ENCODE measurements around the gene TNFRSF18.

GRCh38 chr1:1194723-1195122 is 11.7 kb downstream of the TNFRSF18 start:
- no peak for TF ChIP-seq CTCF (IDR thresholded peaks at IDR 0.05)
- TF ChIP-seq POLR2A (IDR thresholded peaks at IDR 0.05; ENCODE audit: low read length) = no peak
- TF ChIP-seq, protein P1, sequence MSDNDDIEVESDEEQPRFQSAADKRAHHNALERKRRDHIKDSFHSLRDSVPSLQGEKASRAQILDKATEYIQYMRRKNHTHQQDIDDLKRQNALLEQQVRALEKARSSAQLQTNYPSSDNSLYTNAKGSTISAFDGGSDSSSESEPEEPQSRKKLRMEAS (IDR thresholded peaks at IDR 0.05) = no peak
- no peak for TF ChIP-seq BHLHE40 (IDR thresholded peaks at IDR 0.05; ENCODE audit: low read depth, low read length)
- TF ChIP-seq EHF (CRISPR knock-in tag; IDR thresholded peaks at IDR 0.05) = no peak
